ENCODE results near the gene DDX41. TPM values are rescaled to one million over a fixed set of nuclear protein-coding genes. Genes with fewer than 3 reads are reported as not detected.

DDX41 gene
- total and polyA plus RNA-seq, 2 donors (not counting 1 experiment from before 2014, with no cell fraction given) = 110 to 168 TPM

DNA sequence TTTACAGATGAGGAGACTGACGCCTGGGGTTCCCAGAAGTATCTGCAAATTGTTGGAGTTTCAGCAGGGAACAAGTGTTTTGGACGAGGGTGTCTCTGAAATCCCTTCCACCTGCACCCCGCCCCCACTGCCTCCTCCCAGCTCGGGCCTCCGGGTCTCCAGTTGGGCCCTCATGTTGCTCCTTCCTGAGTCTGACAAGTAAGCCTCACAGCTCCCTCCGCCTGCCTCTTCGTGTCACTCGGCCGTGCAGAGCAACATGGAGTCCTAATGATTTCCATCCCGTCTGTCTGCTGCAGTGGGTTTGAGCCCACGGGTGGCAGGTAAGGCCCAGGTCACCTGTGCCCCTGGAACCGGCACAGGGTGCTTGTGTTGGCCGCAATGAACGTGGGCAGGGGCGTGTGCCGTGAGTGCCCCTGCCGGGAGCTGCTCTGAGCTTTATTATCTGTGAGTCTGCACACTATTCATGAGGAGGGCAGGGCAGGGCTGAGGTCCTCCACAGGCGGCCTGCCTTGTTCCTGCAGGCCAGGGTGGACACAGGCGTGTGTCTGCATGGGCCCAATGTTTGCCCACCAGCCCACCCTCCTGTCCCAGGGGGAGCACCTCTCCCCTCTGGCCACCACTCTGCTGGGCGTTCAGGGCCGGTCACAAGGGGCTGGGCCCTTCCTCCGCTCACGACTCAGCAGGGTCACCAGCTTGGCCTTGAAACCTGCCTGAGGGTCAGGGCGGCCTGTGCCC is 13.2 kb downstream of the DDX41 start:
- Histone ChIP-seq H3K36me3 (replicated peaks in 1 of 2; ENCODE audit: control extremely low read depth in 1 of 2, control insufficient read depth in 1 of 2, extremely low read depth in 1 of 2, insufficient read depth in 2 of 2, low read length in 1 of 2) (peaks cover 0 to 39% of the 10 kb centered on the region in 2 experiments), H3K9ac (ENCODE audit: low read length) (no peak overlapping the region), H3K27me3 (replicated peaks in 1 of 4; ENCODE audit: control extremely low read depth in 1 of 4, control insufficient read depth in 3 of 4, insufficient read depth in 4 of 4, low read length in 3 of 4) (peaks cover 0 to 4% (median 1%) of the 10 kb centered on the region in 4 experiments), H3K4me2 (replicated peaks; ENCODE audit: low read depth, low read length, poor library complexity, severe bottlenecking) (no peak overlapping the region), H2AFZ (ENCODE audit: insufficient read depth, low read depth, low read length, poor library complexity, severe bottlenecking) (no peak overlapping the region), H4K20me1 (ENCODE audit: control insufficient read depth, insufficient read depth, low read length, poor library complexity, severe bottlenecking) (peaks cover 48% of the 10 kb centered on the region), H3K4me3 (ENCODE audit: control extremely low read depth in 1 of 5, extremely low read depth in 1 of 5, insufficient read depth in 1 of 5, low read depth in 2 of 5, low read length in 4 of 5) (no peak overlapping the region), H3K4me1 (ENCODE audit: control insufficient read depth in 2 of 2, insufficient read depth in 2 of 2, low read length in 2 of 2) (peaks cover 45 to 55% of the 10 kb centered on the region in 2 donors), H3K9me3 (ENCODE audit: control extremely low read depth in 1 of 3, control insufficient read depth in 2 of 3, insufficient read depth in 1 of 3, low read length in 2 of 3) (peaks cover 0 to 2% (median 0%) of the 10 kb centered on the region in 3 donors), H3K27ac (ENCODE audit: low read length in 2 of 2) (no peak overlapping the region), H3K79me2 (ENCODE audit: control insufficient read depth, insufficient read depth, low read length) (peaks cover 16% of the 10 kb centered on the region)
- H3K4me1 Mint-ChIP-seq = peaks cover 59% of the 10 kb centered on the region
- peaks cover under 1% of the 10 kb centered on the region for H3K27me3 Mint-ChIP-seq
- DNase-seq (peak; percentile 35), ATAC-seq (ENCODE audit: low read depth) (no peak)
- CTCF ChIA-PET = interaction anchor here (0.6 to 5.3 kb wide), 4 partner anchors 49 to 557 kb away, joined by 3 to 51 read pairs (median 18); no protein-coding TSS in a partner anchor
- TF ChIP-seq EZH2 (IDR thresholded peaks at IDR 0.05; ENCODE audit: borderline replicate concordance, insufficient read depth, low read depth, low read length, poor library complexity, severe bottlenecking) = no peak
- TF ChIP-seq, protein P1, sequence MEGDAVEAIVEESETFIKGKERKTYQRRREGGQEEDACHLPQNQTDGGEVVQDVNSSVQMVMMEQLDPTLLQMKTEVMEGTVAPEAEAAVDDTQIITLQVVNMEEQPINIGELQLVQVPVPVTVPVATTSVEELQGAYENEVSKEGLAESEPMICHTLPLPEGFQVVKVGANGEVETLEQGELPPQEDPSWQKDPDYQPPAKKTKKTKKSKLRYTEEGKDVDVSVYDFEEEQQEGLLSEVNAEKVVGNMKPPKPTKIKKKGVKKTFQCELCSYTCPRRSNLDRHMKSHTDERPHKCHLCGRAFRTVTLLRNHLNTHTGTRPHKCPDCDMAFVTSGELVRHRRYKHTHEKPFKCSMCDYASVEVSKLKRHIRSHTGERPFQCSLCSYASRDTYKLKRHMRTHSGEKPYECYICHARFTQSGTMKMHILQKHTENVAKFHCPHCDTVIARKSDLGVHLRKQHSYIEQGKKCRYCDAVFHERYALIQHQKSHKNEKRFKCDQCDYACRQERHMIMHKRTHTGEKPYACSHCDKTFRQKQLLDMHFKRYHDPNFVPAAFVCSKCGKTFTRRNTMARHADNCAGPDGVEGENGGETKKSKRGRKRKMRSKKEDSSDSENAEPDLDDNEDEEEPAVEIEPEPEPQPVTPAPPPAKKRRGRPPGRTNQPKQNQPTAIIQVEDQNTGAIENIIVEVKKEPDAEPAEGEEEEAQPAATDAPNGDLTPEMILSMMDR (IDR thresholded peaks at IDR 0.05) = no peak
- no peaks in the 10 kb centered on the region for H3K9me3 Mint-ChIP-seq (ENCODE audit: insufficient read depth)
- H3K4me3 Mint-ChIP-seq = no peak overlapping the region
- H3K27ac Mint-ChIP-seq = no peak overlapping the region
- intact Hi-C loops (cut with micrococcal nuclease) = no loop called here
- POLR2A ChIA-PET = interaction anchor here (0.5 kb wide), 1 partner anchor 46 kb away, joined by 3 read pairs; no protein-coding TSS in a partner anchor
- 90% methylated on average over 24 of the region's 24 CpGs for WGBS (ENCODE audit: insufficient coverage)

GRCh38 chr5:177502886-177503285 is 13.9 kb downstream of the DDX41 start:
- peaks cover 59% of the 10 kb centered on the region for H3K4me1 Mint-ChIP-seq
- peaks cover 45 to 55% of the 10 kb centered on the region in 2 donors for H3K4me1 ChIP-seq (ENCODE audit: control insufficient read depth in 2 of 2, insufficient read depth in 2 of 2, low read length in 2 of 2)
- ChIA-PET CTCF (interaction anchor here (0.8 to 5.7 kb wide), 8 partner anchors 6 to 193 kb away, joined by 3 to 70 read pairs (median 14); partner anchors contain the start of genes DDX41 and DOK3), POLR2A (interaction anchor here (0.5 kb wide), 1 partner anchor 45 kb away, joined by 3 read pairs; no protein-coding TSS in a partner anchor)
- DNase-seq (no peak), ATAC-seq (ENCODE audit: low read depth) (no peak)
- H3K4me3 ChIP-seq (ENCODE audit: control extremely low read depth in 1 of 5, extremely low read depth in 1 of 5, insufficient read depth in 1 of 5, low read depth in 2 of 5, low read length in 4 of 5) = no peak overlapping the region
- peaks cover 0 to 8% (median 0%) of the 10 kb centered on the region in 3 donors for H3K9me3 ChIP-seq (ENCODE audit: control extremely low read depth in 1 of 3, control insufficient read depth in 2 of 3, insufficient read depth in 1 of 3, low read length in 2 of 3)
- H3K27me3 Mint-ChIP-seq = peaks cover 3% of the 10 kb centered on the region
- peak overlapping the region; percentile 73 for H3K4me2 ChIP-seq (replicated peaks; ENCODE audit: low read depth, low read length, poor library complexity, severe bottlenecking)
- no peaks in the 10 kb centered on the region for H3K9me3 Mint-ChIP-seq (ENCODE audit: insufficient read depth)
- H4K20me1 ChIP-seq (ENCODE audit: control insufficient read depth, insufficient read depth, low read length, poor library complexity, severe bottlenecking) = peaks cover 46% of the 10 kb centered on the region
- no peak overlapping the region for H3K4me3 Mint-ChIP-seq
- H3K36me3 ChIP-seq (replicated peaks in 1 of 2; ENCODE audit: control extremely low read depth in 1 of 2, control insufficient read depth in 1 of 2, extremely low read depth in 1 of 2, insufficient read depth in 2 of 2, low read length in 1 of 2) = peaks cover 0 to 39% of the 10 kb centered on the region in 2 experiments
- H2AFZ ChIP-seq (ENCODE audit: insufficient read depth, low read depth, low read length, poor library complexity, severe bottlenecking) = no peak overlapping the region
- H3K27ac ChIP-seq (ENCODE audit: low read length in 2 of 2) = no peak overlapping the region
- peak overlapping the region; percentile 72 for H3K27ac Mint-ChIP-seq
- intact Hi-C loops (cut with micrococcal nuclease) = no loop called here
- 90% methylated on average over 16 of the region's 16 CpGs for WGBS (ENCODE audit: insufficient coverage)
- H3K79me2 ChIP-seq (ENCODE audit: control insufficient read depth, insufficient read depth, low read length) = peaks cover 14% of the 10 kb centered on the region
- no peak overlapping the region for H3K9ac ChIP-seq (ENCODE audit: low read length)
- no peak for TF ChIP-seq EZH2 (IDR thresholded peaks at IDR 0.05; ENCODE audit: borderline replicate concordance, insufficient read depth, low read depth, low read length, poor library complexity, severe bottlenecking)
- TF ChIP-seq, protein P1 (IDR thresholded peaks at IDR 0.05) = no peak
- H3K27me3 ChIP-seq (replicated peaks in 1 of 4; ENCODE audit: control extremely low read depth in 1 of 4, control insufficient read depth in 3 of 4, insufficient read depth in 4 of 4, low read length in 3 of 4) = peaks cover 0 to 10% (median 4%) of the 10 kb centered on the region in 4 experiments

Measured in B cell (primary cell).